IMR-90 (cell line): ENCODE results near the gene CDK5R1. TPM values are rescaled to one million over a fixed set of nuclear protein-coding genes. Genes with fewer than 3 reads are reported as not detected.
"Not testable (repeated sequence)": the region's sequence is repeated elsewhere in the genome, so short reads cannot be mapped to it uniquely, and the experiment has no call there.

Experiments used
- ATAC-seq: fragments of 200-7000 bp; cut with Tn5 transposase; 2 replicates; pipeline ENCODE4 v1.9.1; 2020; ENCODE audit warnings: low read depth, mild to moderate bottlenecking, moderate library complexity
- BruUV-seq: library from RNA; stranded (reverse); fragments of 400-500 nt; replicated peaks from 2 replicates; lab custom pipeline; 2021; lab: Mats Ljungman, UMichigan
- CTCF ChIA-PET: fragments of 300-600 bp; formaldehyde crosslinking; extraction: SDS; loops from one replicate; lab custom pipeline; 2021; ENCODE audit warnings: antibody characterized with exemption; lab: Yijun Ruan, JAX
- POLR2A ChIA-PET: fragments of 300-600 bp; sonication (Branson Sonifier 250); formaldehyde crosslinking; loops from one replicate; lab custom pipeline; 2022; ENCODE audit warnings: antibody characterized with exemption; ENCODE audit not compliant: unreplicated experiment; lab: Charles Lee
- DNase-seq: peaks from one replicate; pipeline ENCODE4 v3.0.0; 2013
- H2AFZ ChIP-seq: replicated peaks from 2 replicates; pipeline ENCODE3; 2013; ENCODE audit warnings: low read length, mild to moderate bottlenecking; ENCODE audit not compliant: poor library complexity
- H2AK5ac ChIP-seq: 2 replicates; pipeline ENCODE4 v1.6.1; 2013; ENCODE audit warnings: low read depth, low read length, inconsistent platforms
- H2AK9ac ChIP-seq: replicated peaks from 2 replicates; pipeline ENCODE3; 2013; ENCODE audit warnings: mild to moderate bottlenecking, low read depth, low read length, moderate library complexity; ENCODE audit not compliant: poor library complexity
- H2BK120ac ChIP-seq: 2 replicates; pipeline ENCODE4 v1.6.1; 2013; ENCODE audit warnings: low read depth, low read length, inconsistent platforms
- H2BK15ac ChIP-seq: 3 replicates; pipeline ENCODE4 v1.6.1; 2013; ENCODE audit warnings: low read depth, low read length, inconsistent platforms
- H2BK20ac ChIP-seq: 2 replicates; pipeline ENCODE4 v1.6.1; 2013; ENCODE audit warnings: low read depth, mild to moderate bottlenecking, inconsistent platforms, low read length, moderate library complexity
- H2BK5ac ChIP-seq: 2 replicates; pipeline ENCODE4 v1.6.1; 2013; ENCODE audit warnings: mild to moderate bottlenecking, low read depth, low read length, inconsistent platforms; ENCODE audit not compliant: poor library complexity, severe bottlenecking
- H3K14ac ChIP-seq: replicated peaks from 2 replicates; pipeline ENCODE4 v1.6.1; 2013; ENCODE audit warnings: low read depth, low read length, inconsistent platforms
- H3K18ac ChIP-seq: 2 replicates; pipeline ENCODE4 v1.6.1; 2013; ENCODE audit warnings: low read depth, low read length, control low read depth
- H3K23ac ChIP-seq: 2 replicates; pipeline ENCODE4 v1.6.1; 2013; ENCODE audit warnings: low read depth, low read length, inconsistent platforms
- H3K27ac ChIP-seq: 2 replicates; pipeline ENCODE4 v1.5.1; 2013; ENCODE audit warnings: mild to moderate bottlenecking, control low read depth, low read length; ENCODE audit not compliant: insufficient read depth
- H3K27me3 ChIP-seq: 2 replicates; pipeline ENCODE4 v1.6.1; 2013; ENCODE audit warnings: low read length; ENCODE audit not compliant: control insufficient read depth, insufficient read depth
- H3K36me3 ChIP-seq: 2 replicates; pipeline ENCODE4 v1.6.1; 2013; ENCODE audit warnings: low read length, mixed read lengths; ENCODE audit not compliant: control insufficient read depth, insufficient read depth
- H3K4ac ChIP-seq: 2 replicates; pipeline ENCODE4 v1.6.1; 2013; ENCODE audit warnings: low read depth, low read length, inconsistent platforms
- H3K4me1 ChIP-seq: 2 replicates; pipeline ENCODE4 v1.6.1; 2013; ENCODE audit warnings: low read length, mixed read lengths; ENCODE audit not compliant: control insufficient read depth, insufficient read depth
- H3K4me2 ChIP-seq: 2 replicates; pipeline ENCODE4 v1.6.1; 2013; ENCODE audit warnings: low read depth, mild to moderate bottlenecking, control low read depth, low read length, moderate library complexity
- H3K4me3 ChIP-seq: 2 replicates; pipeline ENCODE4 v1.5.1; 2013; ENCODE audit warnings: low read depth, mild to moderate bottlenecking, control low read depth, low read length, moderate library complexity; ENCODE audit not compliant: insufficient read depth
- H3K56ac ChIP-seq: 2 replicates; pipeline ENCODE4 v1.6.1; 2013; ENCODE audit warnings: low read length, inconsistent platforms; ENCODE audit not compliant: insufficient read depth; ENCODE audit errors: extremely low read depth
- H3K79me1 ChIP-seq, 2 experiments: 2 replicates each; pipeline ENCODE4 v1.6.1; 2013; ENCODE audit warnings: low read length in 2 of 2, inconsistent platforms in 1 of 2, low read depth in 1 of 2
- H3K9ac ChIP-seq: 2 replicates; pipeline ENCODE4 v1.6.1; 2013; ENCODE audit warnings: low read depth, low read length, control low read depth
- H3K9me1 ChIP-seq: 2 replicates; pipeline ENCODE4 v1.6.1; 2013; ENCODE audit warnings: low read length, inconsistent platforms; ENCODE audit not compliant: insufficient read depth
- H3K9me3 ChIP-seq: 2 replicates; pipeline ENCODE4 v1.6.1; 2013; ENCODE audit warnings: low read length; ENCODE audit not compliant: control insufficient read depth, insufficient read depth
- H4K20me1 ChIP-seq: 2 replicates; pipeline ENCODE4 v1.6.1; 2013; ENCODE audit warnings: low read length, inconsistent platforms; ENCODE audit not compliant: insufficient read depth
- H4K5ac ChIP-seq: 2 replicates; pipeline ENCODE4 v1.6.1; 2013; ENCODE audit warnings: mild to moderate bottlenecking, low read depth, low read length, control low read depth
- H4K8ac ChIP-seq, 2 experiments: 2 replicates each; pipeline ENCODE4 v1.6.1; 2013; ENCODE audit warnings: low read depth in 2 of 2, low read length in 2 of 2, control low read depth in 1 of 2, inconsistent platforms in 1 of 2
- H4K91ac ChIP-seq: 2 replicates; pipeline ENCODE4 v1.6.1; 2013; ENCODE audit warnings: low read depth, low read length, inconsistent platforms; ENCODE audit not compliant: insufficient read depth
- WGBS, 2 experiments: methylation state at CpG; one replicate each; pipeline versions ENCODE4 v1.1.5 to v1.1.7; 2013; ENCODE audit warnings: missing lambda C conversion rate in 2 of 2; ENCODE audit not compliant: insufficient read length in 1 of 2; ENCODE audit errors: extremely low coverage in 2 of 2; 5-methylcytosine and 5-hydroxymethylcytosine counted together
- dilution Hi-C: fragments of 300-500 bp; cut with HindIII; formaldehyde crosslinking; loops from one replicate; pipeline ENCODE4 v1.14.3; 2018; ENCODE audit warnings: low sequenced_read_pairs; ENCODE audit not compliant: unreplicated experiment
- in situ Hi-C: fragments of 300-500 bp; cut with MboI; formaldehyde crosslinking; loops from 3 replicates; pipeline ENCODE4 v1.14.3; 2019; ENCODE audit warnings: low sequenced_read_pairs, inconsistent platforms, mixed read lengths
- intact Hi-C: fragments of 100-400 bp; cut with micrococcal nuclease; formaldehyde crosslinking; loops from 2 replicates; pipeline ENCODE4 v1.10.0; 2022
- polyA plus RNA-seq, 3 experiments: library from polyadenylated mRNA; depleted of rRNA; stranded (reverse); fragments of >200 nt; gene quantifications; 2 replicates each; pipeline ENCODE4 v1.2.3, GENCODE V29; 2012; ENCODE audit warnings: low replicate concordance in 1 of 3
- total RNA-seq: library from RNA; depleted of rRNA; stranded (reverse); fragments of >200 nt; gene quantifications from 2 replicates; pipeline ENCODE4 v1.2.3, GENCODE V29; 2012

The CDK5R1 gene
- total and polyA plus RNA-seq, 2 of the 4 experiments (the other 2 are of a cell fraction) = 0.36 to 0.74 TPM

DNA sequence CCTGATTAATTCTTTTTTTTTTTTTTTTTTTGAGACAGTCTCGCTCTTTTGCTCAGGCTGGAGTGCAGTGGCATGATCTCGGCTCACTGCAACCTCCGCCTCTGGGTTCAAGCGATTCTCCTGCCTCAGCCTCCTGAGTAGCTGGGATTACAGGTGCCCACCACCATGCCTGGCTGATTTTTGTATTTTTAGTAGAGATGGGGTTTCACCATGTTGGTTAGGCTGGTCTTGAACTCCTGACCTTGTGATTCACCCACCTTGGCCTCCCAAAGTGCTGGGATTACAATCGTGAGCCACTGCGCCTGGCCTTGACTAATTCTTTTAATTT is 37.7 kb downstream of the CDK5R1 start:
- in situ Hi-C loops, H2BK120ac ChIP-seq, H2AK9ac ChIP-seq, H3K56ac ChIP-seq, BruUV-seq, H3K23ac ChIP-seq, ATAC-seq, H3K4ac ChIP-seq, H3K36me3 ChIP-seq, H2AFZ ChIP-seq, intact Hi-C loops, H4K91ac ChIP-seq, H3K4me1 ChIP-seq, H3K4me2 ChIP-seq, H3K18ac ChIP-seq, H2BK15ac ChIP-seq, H4K5ac ChIP-seq, DNase-seq, H4K8ac ChIP-seq, H4K20me1 ChIP-seq, H2BK5ac ChIP-seq, H3K9ac ChIP-seq, H3K27ac ChIP-seq, H3K14ac ChIP-seq, H3K9me3 ChIP-seq, H3K4me3 ChIP-seq, H3K79me1 ChIP-seq, H2AK5ac ChIP-seq, H3K27me3 ChIP-seq, H2BK20ac ChIP-seq, H3K9me1 ChIP-seq, dilution Hi-C loops: not testable (repeated sequence)
- POLR2A ChIA-PET = interaction anchor here (0.5 kb wide), 1 partner anchor 10 kb away, joined by 3 read pairs; no protein-coding TSS in a partner anchor
- CTCF ChIA-PET = interaction anchor here (0.5 to 0.7 kb wide), 2 partner anchors 10 to 151 kb away, joined by 3 to 4 read pairs; no protein-coding TSS in a partner anchor
- no CpG with 5 or more reads among the region's 6 CpGs for WGBS, 2 experiments
